Myocyte (in vitro differentiated cells): Measurements from ENCODE around the gene SCAF1. TPM values are rescaled to one million over a fixed set of nuclear protein-coding genes. Genes with fewer than 3 reads are reported as not detected.
A peak's percentile ranks its signal among the peaks of the same experiment; 100 is the strongest.
"Not testable (repeated sequence)": the region's sequence is repeated elsewhere in the genome, so short reads cannot be mapped to it uniquely, and the experiment has no call there.

ENCODE experiments used
- DNase-seq: peaks from one replicate; pipeline ENCODE4 v3.0.0-alpha.2; 2012; ENCODE audit warnings: low read depth
- total RNA-seq: library from RNA; depleted of rRNA; stranded (reverse); fragments of >200 nt; gene quantifications from 2 replicates; pipeline ENCODE4 v1.2.3, GENCODE V29; 2014

The SCAF1 gene
- total RNA-seq, 1 donor from 2014 or later, result 26.9 TPM

DNA sequence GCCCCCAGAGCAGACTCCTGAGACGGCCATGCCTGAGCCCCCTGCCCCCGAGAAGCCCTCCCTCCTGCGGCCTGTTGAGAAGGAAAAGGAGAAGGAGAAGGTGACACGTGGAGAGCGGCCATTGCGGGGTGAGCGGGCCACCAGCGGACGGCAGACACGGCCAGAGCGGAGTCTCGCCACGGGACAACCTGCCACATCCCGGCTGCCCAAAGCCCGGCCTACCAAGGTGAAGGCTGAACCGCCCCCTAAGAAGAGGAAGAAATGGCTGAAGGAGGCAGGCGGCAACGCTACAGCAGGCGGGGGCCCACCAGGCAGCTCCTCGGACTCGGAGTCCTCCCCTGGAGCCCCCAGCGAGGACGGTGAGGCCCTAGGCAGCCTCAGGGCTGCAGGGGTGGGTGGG, 26.1 kb upstream of the SCAF1 start:
- no peak for DNase-seq

- no peak for DNase-seq
Observed at GRCh38 chr19:49616532-49616931, 25.5 kb upstream of the SCAF1 start.

DNA sequence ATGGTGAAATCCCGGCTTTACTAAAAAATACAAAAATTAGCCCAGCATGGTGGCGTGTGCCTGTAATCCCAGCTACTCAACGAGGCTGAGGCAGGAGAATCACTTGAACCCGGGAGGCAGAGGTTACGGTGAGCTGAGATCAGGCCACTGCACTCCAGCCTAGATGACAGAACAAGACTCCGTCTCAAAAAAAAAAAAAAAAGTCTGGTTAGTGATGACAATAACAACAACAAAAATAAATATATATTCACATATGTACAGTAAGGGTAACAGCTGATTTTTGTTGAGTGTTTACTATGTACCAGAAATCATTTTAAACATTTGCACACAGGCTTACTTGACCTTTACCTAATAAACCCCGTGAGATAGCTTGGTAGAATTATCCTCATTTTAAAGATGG, 25.1 kb upstream of the SCAF1 start:
- DNase-seq, result no peak

- DNase-seq, result not testable (repeated sequence)
Observed at GRCh38 chr19:49617860-49618259, 24.1 kb upstream of the SCAF1 start.

DNA sequence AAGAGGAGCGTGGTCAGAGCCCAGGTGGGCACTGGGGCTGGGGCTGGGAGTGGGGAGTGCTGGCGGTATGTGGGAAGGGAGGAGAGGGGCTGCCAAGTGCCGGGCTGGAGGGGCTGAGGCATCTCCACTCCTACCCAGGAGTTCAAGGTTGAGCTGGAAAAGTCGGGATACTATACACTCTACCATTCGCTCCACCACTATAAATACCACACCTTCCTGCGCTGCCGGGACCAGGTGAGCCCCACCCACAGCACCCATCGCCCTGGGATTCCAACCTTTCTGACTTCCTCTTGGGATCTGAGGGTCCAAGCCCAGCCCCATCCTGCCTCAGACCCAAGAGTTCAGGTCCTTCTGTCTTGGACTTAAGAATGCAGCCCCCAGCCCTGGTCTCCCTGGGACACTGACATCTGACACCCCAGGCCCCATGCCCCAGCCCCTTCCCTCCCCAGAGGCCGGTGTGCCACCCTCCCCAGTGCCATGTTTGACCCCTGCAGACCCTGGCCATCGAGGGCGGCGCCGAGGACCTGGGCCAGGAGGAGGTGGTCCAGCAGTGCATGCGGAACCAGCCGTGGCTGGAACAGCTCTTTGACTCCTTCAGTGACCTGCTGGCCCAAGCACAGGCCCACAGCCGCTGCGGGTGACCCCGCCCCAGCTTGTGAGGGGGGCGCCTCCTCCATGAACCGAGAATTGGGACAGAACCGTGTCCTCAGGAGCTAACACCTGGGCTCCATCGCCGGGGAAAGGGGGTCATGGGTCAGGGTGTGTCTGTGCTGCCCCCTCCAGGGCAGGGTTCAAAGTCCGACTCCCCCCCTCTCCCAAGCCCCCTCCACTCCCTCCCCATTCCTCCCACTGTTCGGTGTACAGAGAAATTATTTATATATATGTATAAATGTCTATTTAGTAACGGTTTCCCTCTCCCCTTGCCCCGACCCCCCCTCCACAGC, 16.8 kb upstream of the SCAF1 start:
- no peak for DNase-seq

- no peak for DNase-seq
Observed at GRCh38 chr19:49626226-49626625, 15.8 kb upstream of the SCAF1 start.

DNA sequence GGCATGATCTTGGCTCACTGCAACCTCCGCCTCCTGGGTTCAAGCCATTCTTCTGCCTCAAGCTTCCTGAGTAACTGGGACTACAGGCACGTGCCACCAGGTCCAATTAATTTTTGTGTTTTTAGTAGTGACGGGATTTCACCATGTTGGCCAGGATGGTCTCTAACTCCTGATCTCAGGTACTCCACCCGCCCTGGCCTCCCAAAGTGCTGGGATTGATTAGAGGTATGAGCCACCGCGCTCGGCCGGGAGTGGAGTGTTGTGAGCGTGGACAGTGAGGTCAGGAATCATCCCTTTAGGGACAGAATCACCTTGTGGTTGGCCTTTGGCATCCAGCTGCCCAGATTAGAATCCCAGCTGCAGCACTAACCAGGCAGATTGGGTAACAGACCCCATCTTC, 12.3 kb upstream of the SCAF1 start:
- no peak for DNase-seq

DNA sequence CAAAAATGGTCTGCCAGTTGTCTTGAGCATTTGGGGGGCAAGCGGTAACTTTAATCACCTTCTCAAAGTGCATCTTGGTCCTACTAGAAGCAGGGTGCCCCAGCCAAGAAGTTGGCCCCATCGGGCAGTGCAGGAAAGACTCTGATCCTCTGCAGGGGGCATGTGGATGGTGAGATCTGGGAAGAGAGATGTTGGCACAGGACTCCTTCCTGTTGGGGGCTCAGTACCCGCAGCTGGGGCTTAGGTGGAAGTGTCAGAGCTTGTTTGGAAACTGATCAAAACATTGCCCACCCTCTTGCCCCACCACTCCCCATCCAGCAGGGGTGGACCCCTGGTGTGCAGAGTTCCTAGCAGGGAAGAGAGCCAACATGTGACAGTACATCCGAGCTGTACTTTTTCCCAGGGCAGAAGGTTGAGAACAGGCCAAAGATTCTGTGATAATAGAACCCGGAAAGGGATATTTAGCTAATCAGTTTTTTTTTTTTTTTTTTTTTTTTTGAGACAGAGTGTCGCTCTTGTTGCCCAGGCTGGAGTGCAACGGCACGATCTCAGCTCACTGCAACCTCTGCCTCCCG, 10.9 kb upstream of the SCAF1 start:
- DNase-seq, result no peak

- no peak for DNase-seq
Observed at GRCh38 chr19:49631610-49632192, 10.3 kb upstream of the SCAF1 start.

DNA sequence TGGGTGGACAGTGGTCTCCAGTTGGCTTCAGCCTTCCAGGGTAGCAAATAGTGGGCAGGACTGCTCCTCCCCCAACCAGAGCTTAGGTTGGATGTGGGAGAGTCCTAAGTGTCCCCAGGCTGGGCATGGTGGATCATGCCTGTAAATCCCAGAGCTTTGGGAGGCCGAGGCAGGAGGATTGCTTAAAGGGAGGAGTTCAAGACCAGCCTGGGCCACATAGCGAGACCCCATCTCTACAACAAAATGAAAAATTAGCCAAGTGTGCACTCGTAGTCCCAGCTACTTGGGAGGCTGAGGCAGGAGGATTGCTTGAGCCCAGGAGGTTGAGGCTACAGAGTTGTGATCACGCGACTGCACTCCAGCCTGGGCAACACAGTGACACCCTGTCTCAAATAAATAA, 9.4 kb upstream of the SCAF1 start:
- DNase-seq, result no peak

DNA sequence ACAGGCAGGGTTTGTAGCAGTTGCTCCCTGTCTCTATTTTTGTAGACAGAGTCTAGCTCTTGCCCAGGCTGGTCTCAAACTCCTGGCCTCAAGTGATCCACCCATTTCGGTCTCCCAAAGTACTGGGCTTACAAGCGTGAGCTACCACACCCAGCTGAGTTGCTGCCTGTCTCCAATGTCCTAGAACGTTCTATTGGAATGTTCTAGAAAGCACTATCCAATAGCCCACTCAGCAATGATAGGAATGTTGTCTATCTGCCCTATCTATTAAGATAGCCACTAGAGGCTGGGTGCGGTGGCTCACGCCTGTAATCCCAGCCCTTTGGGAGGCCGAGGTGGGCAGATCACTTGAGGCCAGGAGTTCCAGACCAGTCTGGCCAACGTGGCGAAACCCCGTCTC, 8.7 kb upstream of the SCAF1 start:
- DNase-seq, result not testable (repeated sequence)

DNA sequence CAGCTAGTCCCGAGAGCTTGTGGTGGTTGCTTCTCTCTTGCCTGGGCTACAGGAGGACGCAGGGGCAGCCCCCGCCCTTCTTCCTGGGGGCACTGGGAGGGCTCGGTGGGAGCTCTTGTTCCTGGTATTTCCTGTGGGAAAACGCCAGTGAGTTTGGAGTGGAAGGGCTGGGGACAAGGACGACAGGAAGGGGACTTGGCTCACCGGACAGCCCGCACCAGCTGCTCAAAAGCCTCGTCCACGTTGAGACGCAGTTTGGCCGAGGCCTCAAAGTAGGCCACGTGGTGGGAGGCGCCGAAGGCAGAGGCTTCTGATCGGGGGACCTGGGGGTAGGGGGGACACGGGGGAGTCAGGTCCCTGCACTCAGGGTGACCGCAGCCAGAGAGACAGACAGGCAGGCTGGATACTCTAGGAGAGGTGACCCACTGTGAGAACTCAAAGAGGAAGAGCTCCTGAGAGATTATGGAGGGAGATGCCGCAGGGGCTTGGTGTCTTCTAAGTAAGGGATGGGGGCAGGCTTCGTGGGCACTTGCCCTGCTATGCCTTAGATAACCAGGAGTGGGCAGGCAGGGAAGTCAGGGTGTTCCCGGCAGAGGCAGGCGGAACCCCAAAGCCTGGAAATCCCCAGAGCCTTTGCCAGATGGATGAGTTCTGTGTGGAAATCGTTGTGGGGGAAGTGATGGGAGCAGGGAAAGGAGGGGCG, 6.3 kb upstream of the SCAF1 start:
- no peak for DNase-seq

GRCh38 chr19:49636233-49636932, 5.6 kb upstream of the SCAF1 start:
- DNase-seq, result no peak

DNA sequence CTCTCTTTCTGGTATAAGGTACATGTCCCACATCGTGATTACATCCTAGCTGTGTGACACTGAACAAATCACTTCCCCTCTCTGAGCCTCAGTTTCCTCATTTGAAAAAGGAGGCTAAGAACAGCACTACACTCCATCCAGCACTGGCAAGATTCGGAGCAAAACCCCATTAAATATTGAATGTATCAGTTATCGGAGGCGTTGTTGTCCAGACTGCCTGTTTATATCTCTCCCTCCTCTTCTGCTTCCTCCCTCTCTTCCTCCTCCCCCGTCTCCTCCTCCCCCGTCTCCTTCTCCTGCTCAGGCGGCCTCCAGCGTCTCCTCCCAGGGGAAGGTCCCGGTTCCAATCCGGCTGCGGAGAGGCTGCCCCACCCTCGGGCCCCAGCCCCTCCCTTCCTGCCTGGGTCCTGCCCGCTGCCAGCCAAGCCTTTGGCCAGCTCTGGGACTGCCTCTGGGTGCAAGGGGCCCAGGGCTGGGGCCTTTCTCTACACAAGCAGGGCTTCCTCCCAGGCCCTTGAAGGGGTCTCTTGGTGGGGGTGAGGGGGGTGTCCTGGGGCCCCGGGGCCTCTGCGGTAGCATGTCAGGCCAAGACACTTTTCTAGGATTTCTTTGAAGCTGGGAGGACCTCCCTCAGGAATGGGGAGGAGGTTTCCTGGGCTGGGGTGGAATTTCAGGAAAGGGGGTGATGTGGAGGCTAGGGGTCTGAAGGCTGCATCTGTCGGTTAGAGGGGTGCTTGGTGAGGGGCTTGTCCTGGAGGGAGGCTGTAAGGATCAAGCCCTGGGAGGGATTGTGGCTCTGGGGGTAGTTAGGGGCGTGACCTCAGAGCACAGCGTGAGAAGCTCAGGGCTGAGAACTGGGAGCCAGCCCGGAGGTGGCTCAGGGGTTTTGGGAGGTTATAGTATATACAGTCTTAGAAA, 3.9 kb upstream of the SCAF1 start:
- peak; percentile 79 for DNase-seq

- DNase-seq, result no peak
Observed at GRCh38 chr19:49639401-49640112, 2.5 kb upstream of the SCAF1 start.

DNA sequence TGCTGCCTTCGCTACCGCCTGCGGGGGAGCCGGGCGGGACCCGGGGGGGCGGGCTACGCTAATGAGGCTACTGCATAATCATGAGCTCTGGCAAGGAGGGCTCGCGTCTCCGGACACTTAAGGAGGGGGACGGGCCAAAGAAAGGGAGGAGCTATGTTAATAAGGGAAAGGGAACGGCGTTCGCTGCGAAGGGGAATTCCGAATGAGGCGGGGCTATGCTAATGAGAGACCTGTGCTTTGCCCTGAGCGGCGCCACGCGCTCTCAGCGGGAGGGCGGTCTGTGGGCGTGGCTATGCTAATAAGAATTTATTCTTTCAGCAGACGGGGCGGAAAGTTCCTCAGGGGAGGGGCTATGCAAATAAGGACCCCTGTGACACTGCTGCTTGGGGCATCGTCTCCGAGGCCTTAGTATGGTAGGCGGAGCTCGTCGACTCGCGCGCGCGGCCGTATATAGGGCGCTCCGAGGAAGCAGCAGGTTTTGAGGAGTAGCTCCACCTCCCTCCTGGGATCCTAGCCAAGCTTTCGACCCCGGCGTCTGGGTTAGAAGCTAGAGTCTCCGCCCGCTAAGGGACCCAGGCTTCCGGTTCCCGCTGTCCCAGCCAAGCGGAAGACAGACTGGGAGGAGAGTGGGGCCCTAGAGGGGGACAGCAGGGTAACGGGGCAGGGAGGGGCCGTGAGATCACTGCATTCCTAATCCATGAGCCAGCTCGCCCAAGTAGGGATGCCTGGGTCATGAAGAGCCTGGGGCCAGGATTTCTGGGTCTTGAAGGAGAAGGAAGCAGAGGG, 1.7 kb upstream of the SCAF1 start, which contains the start of gene RRAS:
RRAS (minus strand) TSS at position 31 of the 786 bp plus-strand sequence. CDS start 45 bp downstream, outside the sequence.
- peak; percentile 100 for DNase-seq

- DNase-seq, result no peak
Observed at GRCh38 chr19:49642492-49643035, 555 bp downstream of the SCAF1 start.

DNA sequence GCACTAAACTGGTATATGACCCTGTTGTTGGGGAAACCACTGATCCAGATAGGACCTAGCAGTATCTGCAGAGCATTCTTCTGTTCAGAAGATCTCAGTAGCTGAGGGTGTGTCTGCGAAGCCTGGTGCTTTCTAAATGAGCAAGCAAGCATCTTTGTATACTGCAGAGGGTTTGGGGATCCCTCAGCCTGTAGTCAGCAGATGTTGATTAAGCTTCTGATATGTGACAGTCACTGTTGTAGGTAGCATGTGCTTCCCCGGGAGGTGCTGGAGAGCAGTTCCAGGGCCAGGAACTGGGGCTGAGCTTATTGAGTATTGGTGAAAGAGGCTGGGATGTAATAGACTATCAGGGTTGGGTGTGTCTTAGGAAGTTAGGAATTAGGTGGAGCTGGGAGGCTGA, 1.5 kb downstream of the SCAF1 start:
- DNase-seq, result no peak
